GM11168 (cell line): ENCODE results near the gene CTNND2.
"Not testable (repeated sequence)": the region's sequence is repeated elsewhere in the genome, so short reads cannot be mapped to it uniquely, and the experiment has no call there.

ENCODE experiments used
- in situ Hi-C: fragments of 300-500 bp; cut with MboI; formaldehyde crosslinking; loops from one replicate; pipeline ENCODE4 v1.12.0; 2022; ENCODE audit warnings: low sequenced_read_pairs; ENCODE audit not compliant: unreplicated experiment

The CTNND2 gene

GRCh38 chr5:11494340-11494739, 409.9 kb downstream of the CTNND2 start:
- in situ Hi-C loops, result no loop called here

GRCh38 chr5:11491404-11492075, 412.7 kb downstream of the CTNND2 start:
- in situ Hi-C loops, result no loop called here

GRCh38 chr5:11483630-11484029, 420.6 kb downstream of the CTNND2 start:
- in situ Hi-C loops, result no loop called here

- in situ Hi-C loops, result no loop called here
These were observed 422.2 kb downstream of the CTNND2 start for GRCh38 chr5:11482011-11482410.

- in situ Hi-C loops, result no loop called here
These were observed 426.5 kb downstream of the CTNND2 start for GRCh38 chr5:11477786-11478185.

DNA sequence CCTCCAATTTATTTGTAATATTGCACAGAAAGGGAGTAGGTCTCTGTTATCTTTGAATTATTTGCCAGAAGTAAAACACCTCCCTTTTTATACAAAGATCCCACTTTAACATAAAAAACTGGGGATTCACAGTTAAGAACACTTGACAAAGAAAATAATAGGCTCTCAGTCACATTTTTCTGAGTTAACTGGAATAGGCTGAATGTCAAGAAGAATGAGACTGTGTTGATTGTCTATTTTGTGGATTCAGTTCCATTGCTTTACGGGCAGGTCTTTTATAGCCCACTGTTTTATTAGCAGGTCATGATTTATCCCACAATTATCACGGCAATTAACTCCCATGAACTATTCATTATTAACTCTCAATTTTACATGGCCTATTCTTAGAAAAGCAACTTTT, 427.4 kb downstream of the CTNND2 start:
- in situ Hi-C loops, result no loop called here

GRCh38 chr5:11468334-11469039, 435.8 kb downstream of the CTNND2 start:
- in situ Hi-C loops, result no loop called here

DNA sequence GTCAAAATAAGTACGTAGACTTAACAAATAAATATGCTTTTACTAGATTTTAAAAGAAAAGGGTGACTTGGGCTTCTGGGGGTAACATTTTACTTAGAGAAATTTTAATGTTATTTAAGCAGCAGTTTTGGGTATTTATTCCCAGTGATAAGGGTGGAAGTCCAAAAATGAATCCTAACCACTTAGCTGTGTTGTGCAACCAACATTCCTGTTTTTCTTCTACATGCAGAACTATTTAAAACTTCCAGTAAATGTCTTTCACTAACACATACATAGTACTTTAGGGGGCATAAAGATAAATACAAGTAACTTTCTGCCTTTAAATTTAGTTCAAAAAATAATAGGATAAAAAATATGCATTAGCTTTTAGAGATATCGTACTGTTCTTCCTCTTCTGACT, 436.7 kb downstream of the CTNND2 start:
- in situ Hi-C loops, result no loop called here

DNA sequence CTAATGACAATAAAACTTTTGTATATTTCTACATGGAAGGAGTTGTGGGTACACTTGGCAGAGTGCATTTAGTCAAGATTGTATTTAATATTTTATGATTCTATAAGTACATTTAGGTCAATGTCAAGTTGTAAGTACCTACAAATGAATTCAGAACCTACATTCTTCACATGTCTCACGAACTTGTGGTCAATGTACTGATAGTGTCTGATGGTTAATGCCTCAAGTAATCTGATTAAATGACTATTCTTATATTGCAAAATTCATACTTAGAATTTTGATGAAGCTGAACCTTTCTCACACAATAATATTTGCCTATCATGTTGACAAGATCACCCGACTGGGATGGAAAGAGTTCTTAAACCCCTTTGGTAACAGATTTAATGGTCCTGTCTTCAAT, 444.5 kb downstream of the CTNND2 start:
- in situ Hi-C loops, result no loop called here

DNA sequence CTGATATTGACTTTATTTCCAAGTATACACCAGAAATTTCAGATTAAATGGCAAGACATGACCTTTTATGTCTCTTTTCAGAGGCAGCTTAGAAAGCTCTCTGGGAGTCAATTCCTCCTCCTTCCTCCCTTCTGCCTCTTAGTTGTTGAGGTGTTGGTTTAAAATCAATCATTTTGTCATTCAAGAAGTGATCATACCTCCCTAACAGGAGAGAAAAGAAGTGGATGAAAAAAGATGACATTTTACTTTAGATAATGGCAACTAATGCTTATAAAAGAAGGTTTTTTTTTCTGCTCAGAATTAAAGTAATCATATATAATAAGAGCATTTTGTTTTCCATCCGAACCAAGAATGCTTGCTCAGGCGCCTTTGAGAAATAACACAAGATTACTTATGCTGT, 448.7 kb downstream of the CTNND2 start:
- in situ Hi-C loops, result no loop called here

DNA sequence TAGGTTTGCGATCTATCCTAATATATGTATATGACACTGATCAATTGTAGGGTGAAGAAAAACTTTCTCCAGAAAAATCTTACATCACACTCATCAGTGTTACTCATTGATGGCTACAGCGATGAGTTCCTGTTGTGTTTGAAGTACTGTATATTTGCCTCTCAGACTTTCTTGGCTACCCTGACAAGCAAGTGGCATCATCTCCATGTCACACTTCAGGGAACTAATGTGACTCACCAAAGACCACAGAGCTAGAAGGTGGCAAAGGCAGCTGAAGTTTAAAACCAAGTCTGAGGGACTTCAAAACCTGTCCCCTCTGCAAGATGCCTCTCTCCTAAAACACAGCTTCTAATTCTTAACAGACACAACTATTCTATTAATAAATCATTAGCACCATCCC, 451.4 kb downstream of the CTNND2 start:
- in situ Hi-C loops, result no loop called here

DNA sequence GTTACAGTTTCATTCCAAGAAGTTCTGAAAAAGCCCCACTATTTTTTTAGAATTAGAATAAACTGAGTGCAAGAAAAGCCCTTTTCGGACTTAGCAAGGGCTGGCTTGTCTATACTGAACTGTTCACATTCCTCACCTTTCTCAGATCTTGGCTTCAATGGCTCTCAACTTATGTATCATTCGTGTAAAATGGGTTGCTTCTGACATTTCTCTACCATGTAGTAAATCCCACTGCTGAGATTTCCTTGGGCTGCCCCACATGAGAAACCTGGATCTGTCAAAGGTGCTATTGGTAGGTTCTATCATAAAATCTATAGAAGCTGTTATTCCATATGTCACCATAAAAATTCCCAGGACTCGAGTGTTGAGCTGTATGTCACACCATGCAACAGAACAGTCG, 454.3 kb downstream of the CTNND2 start:
- in situ Hi-C loops, result no loop called here

GRCh38 chr5:11449217-11449616, 455.0 kb downstream of the CTNND2 start:
- in situ Hi-C loops, result no loop called here

GRCh38 chr5:11443831-11444230, 460.4 kb downstream of the CTNND2 start:
- in situ Hi-C loops, result no loop called here

- in situ Hi-C loops, result no loop called here
These were observed 472.1 kb downstream of the CTNND2 start for GRCh38 chr5:11432116-11432515.

DNA sequence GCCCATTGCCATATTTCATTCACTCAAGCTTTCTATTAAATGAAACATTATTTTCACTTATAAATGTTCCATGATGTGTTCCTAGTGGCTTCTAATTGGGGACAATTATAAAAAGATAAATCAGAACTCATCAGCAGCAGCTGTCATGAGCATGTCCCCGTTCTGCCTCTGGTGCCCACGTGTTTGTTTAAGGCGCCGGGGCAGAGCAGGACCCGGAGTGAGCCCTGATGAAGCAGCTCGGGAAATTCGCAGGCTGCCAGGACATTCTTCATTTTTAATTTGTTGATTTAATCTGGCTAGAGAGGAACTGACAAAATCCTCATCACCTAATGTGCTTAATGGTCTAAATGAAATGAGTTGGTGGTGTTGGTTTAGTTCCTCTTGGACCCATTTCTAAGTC, 475.0 kb downstream of the CTNND2 start:
- in situ Hi-C loops, result no loop called here

DNA sequence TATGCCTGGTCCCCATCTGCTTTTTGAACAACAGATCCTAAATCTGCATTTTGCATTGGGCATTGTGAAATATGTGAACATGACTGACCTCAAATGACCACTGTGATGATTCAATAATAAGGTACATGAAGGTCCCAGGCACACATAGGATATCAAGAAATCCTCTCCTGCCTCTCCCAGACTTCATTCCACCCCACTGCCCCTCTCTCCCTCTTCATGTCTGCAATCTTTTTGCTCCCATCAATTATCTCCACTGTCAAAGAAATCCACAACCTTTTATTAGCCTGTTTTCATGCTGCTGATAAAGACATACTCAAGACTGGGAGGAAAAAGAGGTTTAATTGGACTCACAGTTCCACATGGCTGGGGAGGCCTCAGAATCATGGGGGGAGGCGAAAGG, 476.7 kb downstream of the CTNND2 start:
- in situ Hi-C loops, result no loop called here

DNA sequence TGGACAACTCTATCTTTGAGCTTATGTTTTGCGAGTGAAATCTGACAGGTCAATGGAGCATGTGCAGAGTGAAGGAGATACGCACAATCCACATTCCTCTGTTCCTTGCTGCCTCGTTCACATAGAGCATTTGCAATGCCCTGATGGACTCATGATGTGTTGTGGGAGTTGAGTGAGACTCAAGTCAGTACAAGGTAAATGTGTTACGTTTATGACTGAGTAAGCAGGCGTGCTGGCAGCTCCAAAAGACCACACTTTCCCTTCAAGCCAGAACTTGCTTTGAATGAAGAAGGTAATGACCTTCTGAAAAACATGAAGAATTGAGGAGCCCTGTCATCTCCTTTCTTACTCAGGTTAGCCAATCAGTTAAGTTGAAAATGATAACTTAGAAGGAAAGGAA, 477.8 kb downstream of the CTNND2 start:
- in situ Hi-C loops, result no loop called here

GRCh38 chr5:11422342-11422741, 481.9 kb downstream of the CTNND2 start:
- in situ Hi-C loops, result no loop called here

GRCh38 chr5:11420969-11421368, 483.3 kb downstream of the CTNND2 start:
- in situ Hi-C loops, result no loop called here

- in situ Hi-C loops, result no loop called here
These were observed 488.5 kb downstream of the CTNND2 start for GRCh38 chr5:11415751-11416150.

- in situ Hi-C loops, result not testable (repeated sequence)
These were observed 489.5 kb downstream of the CTNND2 start for GRCh38 chr5:11414732-11415131.
